Epithelial cell of proximal tubule (primary cell): ENCODE data around the gene DENND4A. TPM values are rescaled to one million over a fixed set of nuclear protein-coding genes. Genes with fewer than 3 reads are reported as not detected.

ENCODE experiments used
- DNase-seq: peaks from one replicate; pipeline ENCODE4 v3.0.0-alpha.2; 2011; ENCODE audit warnings: low read depth
- H3K4me3 ChIP-seq: 2 replicates; pipeline ENCODE4 v1.5.1; 2011; ENCODE audit warnings: low read depth, mild to moderate bottlenecking, low read length
- CTCF ChIP-seq: conservative IDR thresholded peaks from 2 replicates; pipeline ENCODE4 v1.5.1; 2012; ENCODE audit warnings: low read depth, mild to moderate bottlenecking, low read length
- total RNA-seq: library from RNA; depleted of rRNA; stranded (reverse); fragments of >200 nt; gene quantifications from 2 replicates; pipeline ENCODE4 v1.2.3, GENCODE V29; 2015

The DENND4A gene
- total RNA-seq, 1 donor from 2014 or later: 5.2 TPM

DNA sequence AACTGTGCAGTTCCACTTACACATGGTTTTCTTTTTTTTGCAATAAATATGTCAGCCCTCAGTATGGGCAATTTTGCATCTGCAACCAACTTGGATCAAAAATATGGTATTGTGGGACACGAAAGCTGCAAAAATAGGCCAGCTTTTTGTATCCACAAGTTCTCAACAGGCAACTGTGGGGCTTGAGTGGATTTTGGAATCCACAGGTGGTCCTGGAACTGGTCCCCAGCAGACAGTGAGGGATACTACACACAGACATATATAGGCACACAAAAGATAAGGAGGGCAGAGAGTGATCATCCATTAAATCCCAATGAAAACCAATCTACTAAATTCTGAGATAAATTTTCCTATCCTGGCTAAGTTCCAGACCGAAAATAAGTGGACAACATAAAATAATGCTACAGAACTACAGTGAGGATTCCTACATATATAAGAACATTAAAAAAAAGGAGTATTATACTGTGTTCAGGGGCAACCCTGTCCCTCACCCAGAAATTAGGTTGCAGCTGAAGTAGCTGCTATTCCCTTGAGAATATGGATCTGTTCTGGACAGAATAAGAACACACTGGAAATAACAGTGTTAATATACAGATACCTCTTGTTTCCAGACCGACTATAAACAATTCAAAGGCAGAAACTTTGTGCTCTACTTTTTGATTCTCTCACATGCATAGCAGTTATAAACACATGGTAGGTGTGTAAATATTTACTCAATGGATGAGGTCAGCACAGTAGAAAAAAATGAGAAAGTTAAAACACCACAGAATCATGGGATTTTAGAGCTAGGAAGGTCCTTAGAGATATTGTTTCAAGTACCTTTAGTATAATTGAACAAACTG lies 25.4 kb downstream of the DENND4A start:
- no peak overlapping the region for H3K4me3 ChIP-seq
- TF ChIP-seq CTCF: no peak
- no peak for DNase-seq

GRCh38 chr15:65765106-65765505 lies 27.0 kb downstream of the DENND4A start:
- no peak overlapping the region for H3K4me3 ChIP-seq
- no peak for TF ChIP-seq CTCF
- DNase-seq: no peak

GRCh38 chr15:65762914-65763787 lies 28.9 kb downstream of the DENND4A start:
- TF ChIP-seq CTCF: no peak
- no peak for DNase-seq
- H3K4me3 ChIP-seq: no peak overlapping the region

- H3K4me3 ChIP-seq: no peak overlapping the region
- no peak for TF ChIP-seq CTCF
- DNase-seq: no peak
These were observed 29.7 kb downstream of the DENND4A start for GRCh38 chr15:65762399-65762798.

GRCh38 chr15:65761210-65761926 lies 30.7 kb downstream of the DENND4A start:
- TF ChIP-seq CTCF: no peak
- no peak overlapping the region for H3K4me3 ChIP-seq
- DNase-seq: no peak

DNA sequence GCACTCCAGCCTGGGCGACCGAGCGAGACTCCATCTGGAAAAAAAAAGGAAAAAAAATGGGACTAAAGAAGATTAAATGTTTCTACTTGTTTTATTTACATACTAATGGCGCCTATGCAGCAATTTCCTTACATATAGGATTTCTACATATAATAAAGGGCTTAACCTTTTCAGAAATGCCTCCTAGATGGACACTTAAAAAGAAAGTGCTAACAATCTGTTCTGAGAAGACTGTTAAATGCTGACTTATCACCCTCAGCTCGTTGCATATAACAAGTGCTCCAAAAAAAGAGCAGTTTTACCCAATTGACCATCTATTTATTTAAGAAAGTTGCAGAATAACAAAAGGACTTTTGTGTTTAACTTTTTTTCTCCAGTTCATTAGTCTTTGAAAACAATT lies 32.7 kb downstream of the DENND4A start:
- no peak for TF ChIP-seq CTCF
- H3K4me3 ChIP-seq: no peak overlapping the region
- DNase-seq: no peak
